Mammary microvascular endothelial cell (primary cell): ENCODE measurements around the gene MZT2A. TPM values are rescaled to one million over a fixed set of nuclear protein-coding genes. Genes with fewer than 3 reads are reported as not detected.

Source experiments
- total RNA-seq: library from RNA; depleted of rRNA; stranded (reverse); fragments of >200 nt; gene quantifications from 2 replicates; pipeline ENCODE4 v1.2.3, GENCODE V29; 2015

MZT2A gene, protein sequence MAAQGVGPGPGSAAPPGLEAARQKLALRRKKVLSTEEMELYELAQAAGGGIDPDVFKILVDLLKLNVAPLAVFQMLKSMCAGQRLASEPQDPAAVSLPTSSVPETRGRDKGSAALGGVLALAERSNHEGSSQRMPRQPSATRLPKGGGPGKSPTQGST
- total RNA-seq: 235 and 277 TPM in 2 replicates

DNA sequence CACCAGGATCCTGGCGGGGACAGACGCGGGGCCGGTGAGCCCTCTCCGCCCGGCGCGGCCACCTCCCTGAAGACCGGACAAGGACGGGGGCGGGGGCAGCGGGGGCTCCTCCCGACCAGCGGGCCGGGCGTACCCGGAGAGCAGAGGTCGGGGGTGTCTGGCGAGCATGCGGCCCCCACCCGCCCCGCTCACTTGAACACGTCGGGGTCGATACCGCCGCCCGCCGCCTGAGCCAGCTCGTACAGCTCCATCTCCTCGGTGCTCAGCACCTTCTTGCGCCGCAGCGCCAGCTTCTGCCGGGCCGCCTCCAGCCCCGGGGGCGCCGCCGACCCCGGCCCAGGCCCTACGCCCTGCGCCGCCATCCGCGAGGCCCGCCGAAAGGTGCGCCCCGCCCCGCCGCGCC lies at the start of gene MZT2A:
Gene MZT2A (minus strand): TSS at position 383 of the 403 bp plus-strand sequence. CDS start 21 bp downstream, at position 362.

DNA sequence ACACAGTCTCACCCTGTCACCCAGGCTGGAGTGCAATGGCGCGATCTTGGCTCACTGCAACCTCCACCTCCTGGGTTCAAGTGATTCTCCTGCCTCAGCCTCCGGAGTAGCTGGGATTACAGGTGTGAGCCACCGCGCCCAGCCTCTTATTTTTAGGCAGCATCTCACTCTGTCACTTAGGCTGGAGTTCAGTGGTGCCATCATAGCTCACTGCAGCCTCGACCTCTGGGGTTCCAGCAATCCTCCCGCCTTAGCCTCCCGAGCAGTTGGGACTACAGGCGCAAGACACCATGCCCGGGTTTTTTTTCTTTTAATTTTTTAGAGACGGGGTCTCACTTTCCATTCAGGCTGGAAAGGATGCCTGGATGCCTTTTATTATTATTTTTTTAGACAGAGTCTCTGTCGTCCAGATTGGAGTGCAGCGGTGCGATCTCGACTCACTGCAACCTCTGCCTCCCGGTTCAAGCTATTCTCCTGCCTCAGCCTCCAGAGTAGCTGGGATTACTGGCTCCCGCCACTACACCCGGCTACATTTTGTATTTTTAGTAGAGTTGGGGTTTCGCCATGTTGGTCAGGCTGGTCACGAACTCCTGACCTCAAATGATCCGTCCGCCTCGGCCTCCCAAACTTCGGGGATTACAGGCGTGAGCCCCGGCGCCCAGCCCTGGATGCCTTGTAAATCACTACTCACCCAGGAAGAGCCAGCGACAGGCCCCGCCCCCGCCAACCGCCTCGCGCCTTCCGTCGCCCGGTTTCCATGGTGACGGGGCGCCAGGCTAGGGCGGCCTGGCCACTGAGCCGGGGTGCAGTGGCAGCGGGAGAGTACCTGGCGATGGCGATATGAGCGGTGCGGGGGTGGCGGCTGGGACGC lies 35.2 kb upstream of the MZT2A start, which contains the start of gene CCDC74A:
Gene CCDC74A (plus strand): TSS at position 758 of the 871 bp plus-strand sequence. CDS start 83 bp downstream, at position 841.

DNA sequence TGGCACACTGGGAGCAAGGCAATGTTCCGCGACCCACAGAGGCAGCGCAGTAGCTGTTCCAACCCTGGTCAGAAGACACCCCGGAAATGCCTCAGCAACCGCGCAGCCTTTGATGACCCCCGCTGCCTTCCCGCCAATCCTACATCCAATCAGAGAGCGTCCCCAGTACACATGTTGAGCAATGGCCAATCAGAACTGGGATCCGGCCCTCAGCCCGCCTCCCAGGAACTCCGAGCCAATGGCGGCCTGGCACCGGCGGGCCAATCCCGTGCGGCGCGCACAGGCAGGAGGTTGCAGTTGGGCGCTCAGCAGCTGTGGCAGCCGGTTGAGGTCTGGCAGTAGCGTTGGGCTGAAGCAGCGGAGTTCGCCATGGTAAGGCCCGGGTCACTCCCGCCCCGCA lies 16.4 kb downstream of the MZT2A start, which contains the start of gene TUBA3D:
Gene TUBA3D (plus strand): TSS at position 289 of the 400 bp plus-strand sequence. CDS start 81 bp downstream, at position 370.

Other genes with a start within 250 kb of the MZT2A start
- under 0.01 and 0.05 TPM in 2 replicates for gene RAB6D, start 128.2 kb downstream of the MZT2A start, total RNA-seq
- not detected in 2 replicates for gene TUBA3D, start 16.3 kb downstream of the MZT2A start, total RNA-seq
- gene CCDC74A, start 35.5 kb upstream of the MZT2A start, total RNA-seq: 6.6 and 9.9 TPM in 2 replicates